Hepatocyte (in vitro differentiated cells): ENCODE results near the gene AQP12A.

ENCODE experiments used
- EZH2 ChIP-seq: fragments of 200-600 bp; sonication (generic); IDR thresholded peaks from 2 replicates; pipeline ENCODE4 v1.6.1; 2016; ENCODE audit warnings: antibody characterized with exemption, mild to moderate bottlenecking, borderline replicate concordance
- TF ChIP-seq, protein P1 (sequence below): fragments of 200-600 bp; sonication (generic); IDR thresholded peaks from 2 replicates; pipeline ENCODE4 v1.5.1; 2016; ENCODE audit warnings: antibody characterized with exemption, mild to moderate bottlenecking; ENCODE audit not compliant: poor library complexity

- TF ChIP-seq, protein P1, sequence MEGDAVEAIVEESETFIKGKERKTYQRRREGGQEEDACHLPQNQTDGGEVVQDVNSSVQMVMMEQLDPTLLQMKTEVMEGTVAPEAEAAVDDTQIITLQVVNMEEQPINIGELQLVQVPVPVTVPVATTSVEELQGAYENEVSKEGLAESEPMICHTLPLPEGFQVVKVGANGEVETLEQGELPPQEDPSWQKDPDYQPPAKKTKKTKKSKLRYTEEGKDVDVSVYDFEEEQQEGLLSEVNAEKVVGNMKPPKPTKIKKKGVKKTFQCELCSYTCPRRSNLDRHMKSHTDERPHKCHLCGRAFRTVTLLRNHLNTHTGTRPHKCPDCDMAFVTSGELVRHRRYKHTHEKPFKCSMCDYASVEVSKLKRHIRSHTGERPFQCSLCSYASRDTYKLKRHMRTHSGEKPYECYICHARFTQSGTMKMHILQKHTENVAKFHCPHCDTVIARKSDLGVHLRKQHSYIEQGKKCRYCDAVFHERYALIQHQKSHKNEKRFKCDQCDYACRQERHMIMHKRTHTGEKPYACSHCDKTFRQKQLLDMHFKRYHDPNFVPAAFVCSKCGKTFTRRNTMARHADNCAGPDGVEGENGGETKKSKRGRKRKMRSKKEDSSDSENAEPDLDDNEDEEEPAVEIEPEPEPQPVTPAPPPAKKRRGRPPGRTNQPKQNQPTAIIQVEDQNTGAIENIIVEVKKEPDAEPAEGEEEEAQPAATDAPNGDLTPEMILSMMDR = no peak
- TF ChIP-seq EZH2 = no peak
These were observed 32.8 kb downstream of the AQP12A start for GRCh38 chr2:240724431-240724830.
